HG02981 (cell line): ENCODE measurements around the gene LMTK3.

Experiments used
- ATAC-seq: cut with Tn5 transposase; IDR thresholded peaks from one replicate; pipeline ENCODE4 v1.9.1; 2021; ENCODE audit warnings: mild to moderate bottlenecking, moderate library complexity; ENCODE audit not compliant: unreplicated experiment

The LMTK3 gene

DNA sequence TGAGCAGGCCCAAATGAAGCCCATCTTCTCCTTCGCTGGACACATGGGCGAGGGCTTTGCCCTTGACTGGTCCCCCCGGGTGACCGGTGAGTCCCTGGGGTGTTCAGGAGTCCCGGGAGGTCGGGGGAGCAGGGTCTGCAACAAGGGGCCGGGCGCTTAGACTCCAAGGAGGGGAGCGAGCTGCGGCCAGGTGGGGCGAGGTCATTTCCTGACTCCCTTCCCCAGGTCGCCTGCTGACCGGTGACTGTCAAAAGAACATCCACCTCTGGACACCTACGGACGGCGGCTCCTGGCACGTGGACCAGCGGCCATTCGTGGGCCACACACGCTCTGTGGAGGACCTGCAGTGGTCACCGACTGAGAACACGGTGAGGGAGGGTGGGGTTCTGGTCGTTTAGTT is 61.2 kb downstream of the LMTK3 start:
- ATAC-seq: no peak

DNA sequence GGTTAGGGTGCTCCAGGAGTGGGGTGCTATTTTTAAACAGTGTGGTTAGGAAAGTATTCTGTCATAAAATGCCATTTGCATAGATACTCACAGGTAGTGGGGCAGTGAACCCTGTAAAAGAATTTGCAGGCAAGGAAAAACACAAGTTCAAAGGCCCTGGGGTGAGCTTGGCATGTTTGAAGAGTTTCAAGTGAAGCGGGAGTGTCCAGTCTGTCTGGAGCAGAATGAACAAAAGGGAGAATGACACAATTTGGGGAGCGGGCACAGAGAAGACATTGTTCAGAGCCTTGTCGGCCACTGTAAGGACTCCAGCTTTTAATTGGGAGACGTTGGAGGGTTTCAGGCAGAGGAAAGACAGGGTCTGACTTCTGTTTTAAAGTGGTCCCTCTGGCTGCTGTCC is 63.1 kb downstream of the LMTK3 start:
- no peak for ATAC-seq

DNA sequence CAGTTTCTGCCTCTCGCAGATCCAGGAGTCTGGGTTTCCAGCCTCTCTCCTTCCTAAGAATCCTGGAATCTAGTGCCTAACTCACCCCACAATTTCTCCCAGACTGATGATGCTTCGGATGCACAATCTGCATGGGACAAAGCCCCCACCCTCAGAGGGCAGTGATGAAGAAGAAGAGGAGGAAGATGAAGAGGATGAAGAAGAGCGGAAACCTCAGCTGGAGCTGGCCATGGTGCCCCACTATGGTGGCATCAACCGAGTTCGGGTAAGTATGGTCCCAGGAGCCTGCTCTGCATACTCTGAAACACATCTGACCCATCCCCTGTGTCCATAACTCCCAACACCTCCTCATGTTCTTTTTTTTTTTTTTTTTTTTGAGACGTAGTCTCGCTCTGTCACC is 65.1 kb downstream of the LMTK3 start:
- no peak for ATAC-seq

DNA sequence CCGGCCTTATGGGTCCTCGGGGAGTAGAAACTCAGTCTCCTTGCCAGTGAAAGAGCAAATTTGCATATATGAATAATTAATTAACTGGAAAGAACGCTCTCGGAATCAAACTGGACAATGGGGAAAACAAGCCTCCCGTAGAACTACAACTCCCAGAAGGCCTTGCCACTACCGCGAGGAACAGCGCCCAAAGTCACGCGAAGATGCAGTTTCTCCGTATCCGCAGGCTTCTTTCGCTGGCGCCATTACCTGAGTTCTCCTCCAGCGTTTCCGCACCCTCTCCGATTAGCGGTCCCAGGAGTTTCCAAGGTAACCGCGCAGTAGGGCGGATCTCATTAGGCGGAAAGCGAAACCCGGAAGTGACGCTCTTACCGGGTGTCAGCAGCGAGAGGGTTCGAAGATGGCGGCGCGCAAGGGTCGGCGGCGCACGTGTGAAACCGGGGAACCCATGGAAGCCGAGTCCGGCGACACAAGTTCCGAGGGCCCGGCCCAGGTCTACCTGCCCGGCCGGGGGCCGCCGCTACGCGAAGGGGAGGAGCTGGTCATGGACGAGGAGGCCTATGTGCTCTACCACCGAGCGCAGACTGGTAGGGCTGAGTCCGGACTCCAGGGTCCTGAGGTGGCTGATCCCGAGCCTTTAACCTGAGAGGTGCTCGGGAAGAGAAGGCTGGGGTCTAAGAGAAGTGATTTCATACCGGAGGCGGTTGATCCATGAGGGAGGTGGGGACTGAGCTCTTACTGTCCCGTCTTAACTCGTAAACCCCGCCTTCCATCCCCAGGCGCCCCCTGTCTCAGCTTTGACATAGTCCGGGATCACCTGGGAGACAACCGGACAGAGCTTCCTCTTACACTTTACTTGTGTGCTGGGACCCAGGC is 65.8 kb downstream of the LMTK3 start, which contains the start of gene GRWD1:
Gene GRWD1, plus strand, starts transcription at position 378 of the 876 bp plus-strand sequence. Its CDS starts 23 bp downstream, at position 401.
- peak; percentile 82 for ATAC-seq

DNA sequence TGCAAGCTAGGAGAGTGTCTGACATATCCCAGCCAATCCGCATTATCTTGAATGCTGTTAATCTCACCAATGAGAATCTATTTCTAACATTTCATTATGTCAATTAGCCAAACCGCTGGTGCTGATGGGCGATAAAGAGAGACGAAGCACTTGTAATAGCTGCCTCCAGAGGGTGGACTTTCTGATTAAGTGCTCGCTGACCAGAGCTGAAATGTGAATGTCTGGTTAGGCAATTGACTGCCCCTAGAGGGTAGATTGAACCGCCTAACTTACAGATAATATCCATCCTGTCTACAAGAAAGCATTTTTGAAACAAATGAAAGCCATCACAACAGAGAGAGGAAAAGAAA is 66.4 kb downstream of the LMTK3 start:
- no peak for ATAC-seq

DNA sequence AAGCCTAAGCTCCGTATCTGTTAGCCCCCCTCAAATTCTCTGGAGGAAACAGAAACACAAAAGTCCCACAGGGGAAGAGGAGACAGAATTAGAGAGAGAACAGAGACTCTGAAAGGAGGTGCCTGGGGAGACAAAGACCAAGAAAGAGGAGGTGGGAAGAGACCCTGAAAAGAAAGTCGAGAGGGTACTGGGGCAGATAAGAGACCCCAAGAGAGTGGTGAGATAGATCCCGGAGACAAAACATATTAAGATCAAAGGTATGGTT is 66.8 kb downstream of the LMTK3 start:
- ATAC-seq: no peak

DNA sequence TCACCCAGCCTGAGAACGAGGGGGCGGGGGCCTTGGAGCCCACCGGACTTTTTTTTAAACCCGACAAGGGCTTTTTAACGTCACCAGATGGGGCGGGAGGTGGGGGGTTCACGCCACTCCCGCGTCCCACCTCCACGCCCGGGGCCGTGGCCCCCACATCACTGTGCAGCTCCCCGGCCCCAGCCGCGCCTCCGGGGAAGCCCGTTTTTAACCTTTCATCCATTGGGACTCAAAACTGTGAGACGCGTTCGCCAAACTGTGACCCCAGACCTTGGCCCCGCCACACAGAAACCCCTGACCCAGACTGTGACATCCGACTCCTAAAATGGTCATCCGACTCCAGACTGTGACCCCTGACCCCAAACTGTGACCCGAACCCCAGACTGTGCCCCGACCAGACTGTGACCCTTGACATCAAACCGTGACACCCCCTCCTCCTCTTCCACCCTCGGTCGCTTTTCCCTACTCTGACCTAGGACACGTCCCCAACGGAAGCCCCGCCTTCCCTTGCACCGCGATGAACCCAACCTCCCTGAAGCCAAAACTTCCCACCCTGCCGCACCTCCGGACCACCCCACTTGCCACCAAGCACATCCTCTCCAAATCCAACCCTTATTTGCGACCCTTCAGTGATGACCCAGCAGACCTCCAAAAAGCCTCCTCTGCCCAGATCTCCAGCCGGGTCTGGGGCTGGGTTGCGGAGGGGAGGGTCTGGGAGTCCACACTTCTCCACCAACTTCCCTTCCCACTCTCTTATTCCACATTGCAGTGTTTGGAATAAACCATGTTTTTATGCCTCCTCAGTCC is 67.3 kb downstream of the LMTK3 start:
- ATAC-seq: no peak

DNA sequence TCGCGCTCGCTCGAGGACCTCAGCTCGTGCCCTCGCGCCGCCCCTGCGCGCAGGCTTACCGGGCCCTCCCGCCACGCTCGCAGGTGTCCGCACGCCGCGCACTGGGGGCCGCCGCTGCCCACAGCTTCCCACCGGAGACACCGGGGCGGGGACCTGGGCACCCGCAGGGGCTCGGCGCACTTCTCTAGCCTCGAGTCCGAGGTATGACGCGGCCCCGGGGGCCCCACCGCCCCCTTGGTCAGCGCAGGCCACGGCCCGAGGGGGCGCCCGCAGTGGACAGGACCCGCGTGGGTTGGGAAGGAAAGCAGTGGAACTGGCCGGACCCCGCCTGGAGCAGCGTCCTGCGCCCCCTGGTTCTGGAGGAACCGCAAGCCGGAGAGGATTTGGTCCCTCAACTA is 67.9 kb downstream of the LMTK3 start:
- no peak for ATAC-seq

DNA sequence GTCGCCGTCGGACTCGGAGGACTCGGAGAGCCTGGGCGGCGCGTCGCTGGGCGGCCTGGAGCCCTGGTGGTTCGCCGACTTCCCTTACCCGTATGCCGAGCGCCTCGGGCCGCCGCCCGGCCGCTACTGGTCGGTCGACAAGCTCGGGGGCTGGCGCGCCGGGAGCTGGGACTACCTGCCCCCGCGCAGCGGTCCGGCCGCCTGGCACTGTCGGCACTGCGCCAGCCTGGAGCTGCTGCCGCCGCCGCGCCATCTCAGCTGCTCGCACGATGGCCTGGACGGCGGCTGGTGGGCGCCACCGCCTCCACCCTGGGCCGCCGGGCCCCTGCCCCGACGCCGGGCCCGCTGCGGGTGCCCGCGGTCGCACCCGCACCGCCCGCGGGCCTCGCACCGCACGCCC is 68.4 kb downstream of the LMTK3 start:
- no peak for ATAC-seq

DNA sequence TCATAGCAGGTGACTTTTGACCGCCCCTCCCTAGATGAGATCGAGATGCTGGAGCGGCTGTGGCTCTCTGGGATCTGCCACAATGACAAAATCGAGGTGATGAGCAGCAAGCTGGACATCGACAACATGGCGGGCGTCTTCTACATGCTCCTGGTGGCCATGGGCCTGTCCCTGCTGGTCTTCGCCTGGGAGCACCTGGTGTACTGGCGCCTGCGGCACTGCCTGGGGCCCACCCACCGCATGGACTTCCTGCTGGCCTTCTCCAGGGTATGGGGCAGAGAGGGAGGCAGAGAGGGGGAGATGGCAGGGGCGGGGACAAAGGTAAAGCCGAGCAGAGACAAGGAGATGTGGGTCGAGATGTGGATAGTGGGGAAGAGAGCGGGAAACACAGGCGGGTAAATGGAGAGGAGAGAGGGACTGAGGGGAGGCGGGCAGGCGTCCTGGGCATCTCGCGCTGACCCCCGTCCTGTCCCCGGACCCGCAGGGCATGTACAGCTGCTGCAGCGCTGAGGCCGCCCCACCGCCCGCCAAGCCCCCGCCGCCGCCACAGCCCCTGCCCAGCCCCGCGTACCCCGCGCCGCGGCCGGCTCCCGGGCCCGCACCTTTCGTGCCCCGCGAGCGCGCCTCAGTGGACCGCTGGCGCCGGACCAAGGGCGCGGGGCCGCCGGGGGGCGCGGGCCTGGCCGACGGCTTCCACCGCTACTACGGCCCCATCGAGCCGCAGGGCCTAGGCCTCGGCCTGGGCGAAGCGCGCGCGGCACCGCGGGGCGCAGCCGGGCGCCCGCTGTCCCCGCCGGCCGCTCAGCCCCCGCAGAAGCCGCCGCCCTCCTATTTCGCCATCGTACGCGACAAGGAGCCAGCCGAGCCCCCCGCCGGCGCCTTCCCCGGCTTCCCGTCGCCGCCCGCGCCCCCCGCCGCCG is 69.3 kb downstream of the LMTK3 start:
- ATAC-seq: no peak

DNA sequence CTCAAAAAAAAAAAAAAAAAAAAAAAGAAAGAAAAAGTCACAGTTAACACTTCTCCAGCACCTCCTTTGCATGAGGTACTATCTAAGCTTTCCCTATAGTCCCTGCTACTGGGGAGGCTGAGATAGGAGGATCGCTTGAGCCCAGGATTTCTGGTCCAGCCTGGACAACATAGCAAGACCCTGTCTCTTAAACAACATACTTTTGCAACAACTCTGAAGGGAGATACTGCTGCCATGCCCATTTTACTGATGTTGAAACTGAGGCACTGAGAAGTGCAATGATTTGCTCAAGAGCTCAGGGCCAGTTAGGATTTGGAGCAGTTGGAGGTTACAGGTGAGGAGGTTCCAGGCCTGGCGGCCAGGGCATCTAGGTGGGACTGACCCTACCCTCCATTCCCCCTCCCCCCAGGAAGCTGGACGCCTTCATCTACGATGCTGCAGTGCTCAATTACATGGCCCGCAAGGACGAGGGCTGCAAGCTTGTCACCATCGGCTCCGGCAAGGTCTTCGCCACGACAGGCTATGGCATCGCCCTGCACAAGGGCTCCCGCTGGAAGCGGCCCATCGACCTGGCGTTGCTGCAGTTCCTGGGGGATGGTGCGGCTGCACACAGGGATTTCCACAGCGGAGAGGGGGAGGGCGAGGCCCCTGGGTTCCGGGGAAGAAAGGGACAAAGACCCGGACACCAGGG is 70.1 kb downstream of the LMTK3 start:
- no peak for ATAC-seq

DNA sequence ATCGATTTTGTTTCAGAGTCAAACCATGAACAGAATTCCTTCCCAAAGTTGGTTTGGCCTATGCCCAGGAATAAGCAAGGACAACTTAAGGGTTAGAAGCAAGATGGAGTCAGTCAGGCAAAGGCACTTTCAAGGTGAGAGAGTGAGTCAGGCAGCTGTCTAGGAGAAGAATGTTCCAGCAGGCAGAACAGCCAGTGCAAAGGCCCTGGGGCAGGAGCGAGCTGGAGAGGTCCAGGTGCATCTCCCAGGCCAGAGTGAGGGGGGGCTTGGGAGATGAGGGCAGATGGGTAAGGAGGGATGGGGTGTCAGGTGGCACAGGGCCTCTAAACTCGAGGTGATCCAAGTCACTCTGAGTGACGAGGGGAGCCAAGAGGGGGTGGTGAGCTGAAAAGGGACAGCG is 75.0 kb downstream of the LMTK3 start:
- ATAC-seq: no peak
